Measurements from ENCODE around the gene GAN.

The GAN gene

GRCh38 chr16:81435103-81435502 lies 120.3 kb downstream of the GAN start:
- FAIRE-seq, result no peak

- FAIRE-seq, result no peak
Observed at GRCh38 chr16:81435567-81435966, 120.8 kb downstream of the GAN start.

- no peak for FAIRE-seq
Observed at GRCh38 chr16:81436386-81436785, 121.6 kb downstream of the GAN start.

- FAIRE-seq, result no peak
Observed at GRCh38 chr16:81437865-81438264, 123.1 kb downstream of the GAN start.

Measured in colon (tissue), 2 donors.